ENCODE measurements around the gene SUPT20HL1.
"Not testable (repeated sequence)": the region's sequence is repeated elsewhere in the genome, so short reads cannot be mapped to it uniquely, and the experiment has no call there.

The SUPT20HL1 gene

DNA sequence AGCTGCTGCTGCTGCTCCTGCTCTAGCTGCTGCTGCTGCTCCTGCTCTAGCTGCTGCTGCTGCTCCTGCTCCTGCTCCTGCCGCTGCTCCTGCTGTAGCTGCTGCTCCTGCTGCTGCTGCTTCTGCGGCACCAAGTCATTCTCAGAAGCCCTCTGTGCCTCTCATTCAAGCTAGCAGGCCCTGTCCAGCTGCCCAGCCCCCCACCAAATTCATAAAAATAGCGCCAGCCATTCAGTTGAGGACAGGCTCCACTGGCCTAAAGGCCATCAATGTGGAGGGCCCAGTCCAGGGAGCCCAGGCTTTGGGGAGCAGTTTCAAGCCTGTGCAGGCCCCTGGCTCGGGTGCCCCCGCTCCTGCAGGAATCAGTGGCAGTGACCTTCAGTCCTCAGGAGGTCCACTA is 3.9 kb downstream of the SUPT20HL1 start:
- no peak for DNase-seq

- no peak for DNase-seq
These were observed 4.6 kb downstream of the SUPT20HL1 start for GRCh38 chrX:24364851-24365538.

- DNase-seq: not testable (repeated sequence)
These were observed 6.4 kb downstream of the SUPT20HL1 start for GRCh38 chrX:24366762-24367400.

GRCh38 chrX:24369816-24370215 is 9.4 kb downstream of the SUPT20HL1 start:
- no peak for DNase-seq

GRCh38 chrX:24371391-24371972 is 11.0 kb downstream of the SUPT20HL1 start:
- DNase-seq: peak; percentile 23

DNA sequence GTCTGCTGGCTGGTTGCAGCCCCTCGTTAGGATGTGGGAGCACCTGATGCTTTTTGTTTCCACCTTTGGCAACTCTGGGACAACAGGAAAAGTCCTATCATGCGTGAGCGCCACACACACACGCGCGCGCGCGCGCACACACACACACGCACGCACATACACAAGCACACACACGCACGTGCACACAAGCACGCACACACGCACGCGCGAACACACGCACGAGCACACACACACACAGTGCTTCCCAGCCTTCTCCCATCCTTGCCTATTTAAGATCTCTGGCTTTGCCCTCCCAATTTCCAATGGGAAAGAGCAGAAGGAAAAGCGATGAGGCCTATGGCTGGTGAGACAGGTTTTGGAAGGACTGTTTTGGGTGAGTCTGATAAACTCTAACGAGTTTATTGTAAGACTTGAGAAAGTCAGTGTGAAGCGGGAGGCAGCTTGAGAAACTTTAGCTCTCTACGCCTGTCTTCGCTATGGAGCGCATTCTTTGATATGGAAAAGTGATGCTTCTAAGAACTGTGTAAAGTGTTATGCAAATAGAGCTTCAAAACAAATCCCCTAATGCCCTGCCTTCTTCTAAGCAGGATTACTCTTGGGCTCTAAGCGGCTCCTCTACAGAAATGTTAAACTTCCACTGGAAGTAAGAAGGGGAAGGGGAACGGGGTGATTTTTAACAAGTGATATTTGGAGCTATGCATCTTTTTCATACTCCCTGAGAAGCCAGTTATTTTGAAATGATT is 11.8 kb downstream of the SUPT20HL1 start:
- no peak for DNase-seq

DNA sequence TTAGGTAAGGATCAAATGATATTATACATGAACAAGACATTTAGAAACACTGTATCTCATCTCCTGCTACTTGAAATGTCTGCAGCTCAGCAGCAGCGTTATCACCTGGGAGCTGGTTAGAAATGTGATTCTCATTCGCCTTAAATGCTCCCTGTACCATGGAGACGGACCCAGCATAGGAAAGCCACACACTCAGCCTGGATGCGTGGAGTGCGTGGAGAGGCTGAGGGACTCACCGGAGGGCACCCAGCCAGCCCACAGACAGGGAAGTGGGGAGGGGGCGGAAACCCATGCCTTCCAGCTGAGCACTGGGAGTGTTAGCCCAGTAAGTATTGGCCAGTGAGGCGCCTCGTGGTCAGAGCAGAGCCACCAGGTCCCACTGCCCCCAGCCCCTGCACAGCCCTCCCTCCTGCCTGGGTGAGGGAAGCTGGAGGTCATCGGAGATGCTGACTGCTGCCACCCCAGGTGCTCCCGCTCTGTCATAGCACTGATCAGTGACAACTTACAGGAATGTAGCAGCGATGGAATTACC is 15.2 kb downstream of the SUPT20HL1 start:
- DNase-seq: no peak

DNA sequence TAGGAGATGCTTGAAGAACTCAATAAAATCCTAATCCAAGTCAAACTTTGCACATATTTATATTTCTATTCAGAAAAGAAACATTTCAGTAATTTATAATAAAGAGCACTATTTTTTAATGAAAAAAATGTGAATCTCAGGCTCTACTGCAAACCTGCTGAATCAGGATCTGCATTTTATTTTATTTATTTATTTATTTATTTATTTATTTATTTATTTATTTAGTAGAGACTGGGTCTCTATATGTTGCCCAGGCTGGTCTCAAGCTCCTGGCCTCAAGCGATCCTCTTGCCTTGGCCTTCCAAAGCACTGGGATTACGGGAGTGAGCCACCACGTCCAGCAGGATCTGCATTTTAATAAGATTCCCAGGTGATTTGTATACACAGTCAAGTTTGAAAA is 16.0 kb downstream of the SUPT20HL1 start:
- DNase-seq: no peak

DNA sequence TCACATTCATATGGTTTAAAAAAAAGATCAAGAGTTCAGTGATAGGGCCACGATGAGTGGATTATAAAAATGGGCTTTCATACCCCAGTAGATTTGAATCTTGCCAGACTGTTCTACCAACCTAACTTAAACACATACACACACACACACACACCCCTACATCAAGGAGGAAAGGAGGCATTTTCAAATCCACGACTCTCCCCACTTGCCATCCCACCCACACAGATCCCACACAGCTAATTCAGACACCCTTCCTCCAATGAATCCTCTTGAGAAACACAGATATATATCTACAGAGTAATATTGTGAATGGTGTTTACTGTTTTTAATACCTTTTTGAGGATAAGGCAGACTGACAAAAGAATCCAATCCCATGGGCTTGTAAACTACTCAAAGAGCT is 16.8 kb downstream of the SUPT20HL1 start:
- DNase-seq: no peak

DNA sequence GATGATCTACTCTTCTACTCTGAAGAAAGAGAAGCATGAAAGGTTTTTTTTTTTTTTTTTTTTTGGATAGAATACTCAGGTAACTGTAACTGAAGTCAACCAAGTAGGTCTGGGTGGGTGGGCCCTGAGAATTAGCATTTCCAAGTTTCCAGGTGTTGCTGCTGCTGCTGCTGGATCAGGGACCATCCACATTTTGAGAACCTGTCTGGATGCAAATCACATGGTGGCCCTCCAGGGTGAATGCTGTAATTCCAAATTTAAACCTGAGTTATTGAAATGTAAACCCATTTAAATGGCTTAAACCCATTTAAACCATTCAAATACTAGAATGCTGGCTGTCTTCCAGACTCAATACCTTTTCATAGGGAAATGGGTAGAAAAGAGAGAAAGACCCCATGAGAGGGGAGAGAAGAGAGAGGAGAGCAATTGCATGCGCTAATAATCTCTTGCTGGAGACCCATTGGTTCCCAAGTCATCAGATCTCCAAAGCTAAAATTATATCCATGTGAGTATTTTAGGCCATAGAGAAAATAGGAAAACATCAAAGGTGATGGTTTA is 17.6 kb downstream of the SUPT20HL1 start:
- DNase-seq: no peak

GRCh38 chrX:24378706-24379105 is 18.3 kb downstream of the SUPT20HL1 start:
- no peak for DNase-seq

DNA sequence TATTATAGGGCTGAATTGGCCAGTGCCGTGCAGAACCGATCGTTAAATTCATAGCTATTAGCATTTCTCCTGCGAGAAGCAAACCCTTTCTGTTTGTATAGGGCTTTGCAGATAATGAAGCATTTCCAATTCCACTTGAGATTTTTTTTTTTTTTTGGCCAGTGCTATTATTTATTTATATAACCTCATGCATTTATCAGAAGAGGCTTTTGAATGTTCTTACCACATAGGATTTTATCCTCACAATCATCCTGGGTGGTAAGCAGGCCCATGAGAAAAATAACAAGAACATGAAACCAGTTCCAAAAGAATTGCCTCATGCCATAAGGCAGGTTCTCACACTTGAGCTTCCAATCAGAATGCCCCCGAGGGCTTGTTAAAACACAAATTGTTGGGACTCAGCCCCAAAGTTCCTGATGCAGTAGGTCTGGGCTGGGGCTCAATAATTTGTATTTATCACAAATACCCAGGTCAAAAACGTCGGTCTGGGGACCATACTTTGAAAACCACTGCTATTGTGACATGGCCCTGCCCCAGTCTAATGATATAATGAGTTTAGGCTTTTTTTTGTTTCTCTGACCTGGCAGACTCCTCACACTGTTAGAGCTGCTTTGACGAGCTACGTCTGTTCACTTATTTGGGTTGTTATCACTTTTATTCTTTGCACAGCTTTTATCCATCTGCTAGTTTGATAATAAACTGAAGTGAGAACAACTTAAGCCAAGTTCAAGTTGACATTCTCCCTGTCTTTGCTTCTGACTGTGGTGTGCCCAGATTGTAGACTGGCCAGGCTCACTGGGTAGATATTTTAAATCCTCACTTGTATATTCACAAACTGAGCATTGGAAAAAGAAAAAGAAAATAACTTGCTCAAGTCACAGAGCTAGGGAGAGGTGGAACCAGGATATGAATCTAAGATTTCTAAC is 20.1 kb downstream of the SUPT20HL1 start:
- no peak for DNase-seq

- not testable (repeated sequence) for DNase-seq
These were observed 21.9 kb downstream of the SUPT20HL1 start for GRCh38 chrX:24382315-24382714.

DNA sequence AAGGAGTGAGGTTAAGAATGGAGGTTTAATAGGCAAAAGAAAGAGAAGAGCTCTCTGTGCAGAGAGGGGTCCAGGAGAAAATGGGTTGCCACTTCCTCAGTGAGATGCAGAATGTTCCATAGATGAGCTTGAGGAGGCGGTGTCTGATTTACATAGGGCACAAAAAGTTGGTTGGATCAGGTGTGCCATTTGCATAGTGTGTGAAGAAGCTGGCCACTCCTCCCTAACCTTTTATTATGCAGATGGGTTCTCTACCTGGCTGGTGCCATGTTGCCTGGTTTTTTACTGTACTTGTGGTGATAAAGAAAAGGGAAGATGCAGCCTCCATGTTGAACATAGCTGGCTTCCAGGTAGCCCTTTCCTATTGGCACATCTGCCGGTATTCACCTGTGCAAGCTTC is 27.3 kb downstream of the SUPT20HL1 start:
- DNase-seq: no peak

DNA sequence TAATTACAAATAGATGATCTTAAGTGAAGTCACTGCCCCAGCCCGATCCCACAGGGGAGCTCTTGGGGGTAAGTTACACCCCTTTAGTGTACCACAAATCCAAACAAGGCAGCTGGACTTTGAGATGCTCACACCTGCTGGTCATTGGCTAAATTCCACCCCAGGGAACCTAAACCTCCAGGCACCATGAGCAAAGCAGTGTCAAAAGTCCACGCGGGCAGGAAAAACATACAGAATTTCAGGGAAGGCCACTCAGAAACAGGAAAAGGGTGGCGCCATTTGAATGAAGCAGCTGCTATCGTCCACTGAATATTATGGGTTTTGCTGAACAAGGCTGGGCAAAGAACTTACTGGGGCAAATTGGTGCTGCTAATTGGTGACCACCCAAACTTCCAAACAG is 30.9 kb downstream of the SUPT20HL1 start:
- DNase-seq: no peak

DNA sequence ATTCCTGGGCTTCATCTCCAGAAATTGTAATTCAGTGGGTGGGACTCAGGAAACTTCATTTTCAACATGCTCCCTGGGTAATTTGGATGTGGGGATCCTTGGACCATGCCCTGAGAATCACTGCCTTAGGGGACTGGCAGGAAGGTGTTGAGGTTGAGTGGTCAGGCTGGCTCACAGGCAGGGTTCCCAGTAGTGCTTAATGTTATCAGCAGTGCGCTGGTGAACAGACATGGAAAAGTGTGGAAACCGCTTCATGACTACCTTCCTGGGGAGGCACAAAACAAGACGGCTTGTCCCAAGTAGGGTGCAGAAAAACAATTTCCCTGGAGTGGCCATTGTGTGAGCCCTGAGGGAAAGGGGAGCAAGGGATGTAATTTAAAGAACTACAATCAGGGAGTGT is 31.4 kb downstream of the SUPT20HL1 start:
- DNase-seq: no peak

DNA sequence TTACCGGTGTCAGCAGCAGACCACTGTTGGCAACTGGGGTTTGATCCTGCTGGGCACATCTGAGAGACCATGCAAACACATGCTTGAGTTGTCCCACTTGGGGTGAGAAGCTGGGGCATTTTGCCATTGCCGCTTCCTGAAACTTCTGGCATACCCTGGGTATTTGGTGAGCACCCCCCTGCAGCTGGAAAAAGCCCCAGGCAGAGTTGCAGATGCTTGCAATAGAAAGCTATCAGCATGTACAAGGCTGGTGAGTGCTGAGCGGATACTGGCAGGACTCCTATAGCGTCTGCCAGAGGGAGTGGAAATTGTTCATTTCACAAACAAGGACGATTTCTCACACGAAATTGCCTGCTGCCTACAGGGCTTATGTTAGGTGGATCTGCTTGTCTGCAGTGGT is 32.3 kb downstream of the SUPT20HL1 start:
- no peak for DNase-seq

GRCh38 chrX:24395775-24396174 is 35.3 kb downstream of the SUPT20HL1 start:
- no peak for DNase-seq

DNA sequence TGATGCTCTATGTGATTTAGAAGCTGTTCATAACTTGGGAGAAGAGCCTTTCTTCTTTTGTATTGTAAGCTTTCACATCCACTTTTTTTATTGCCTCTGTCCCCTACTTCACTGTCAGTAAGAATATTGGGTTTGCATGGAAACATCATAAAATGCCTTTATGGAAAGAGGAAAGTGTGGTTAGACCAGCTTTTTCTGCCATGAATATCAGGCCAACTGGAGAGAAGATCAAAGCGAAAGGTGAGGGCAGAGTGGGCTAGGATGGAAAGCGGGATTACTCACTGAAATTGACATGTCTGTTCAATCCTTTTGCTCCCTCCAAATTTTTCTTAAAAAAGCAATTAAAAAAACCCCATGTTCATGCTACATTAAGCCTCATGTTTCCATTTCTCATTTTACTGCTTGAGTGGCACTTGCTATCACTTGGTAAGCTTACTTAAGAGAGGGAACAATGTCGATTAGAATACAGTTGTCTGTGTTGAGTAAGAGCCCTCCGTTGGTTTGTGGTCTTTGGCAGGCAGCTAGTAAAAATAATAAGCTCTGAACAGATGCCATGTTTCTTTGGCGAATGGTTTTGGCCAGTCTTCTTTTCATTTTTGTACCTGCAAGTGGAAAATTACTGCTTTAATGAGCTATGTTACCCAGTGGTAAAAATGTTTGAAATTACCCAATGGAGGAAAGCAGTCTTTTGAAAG is 35.9 kb downstream of the SUPT20HL1 start:
- no peak for DNase-seq

DNA sequence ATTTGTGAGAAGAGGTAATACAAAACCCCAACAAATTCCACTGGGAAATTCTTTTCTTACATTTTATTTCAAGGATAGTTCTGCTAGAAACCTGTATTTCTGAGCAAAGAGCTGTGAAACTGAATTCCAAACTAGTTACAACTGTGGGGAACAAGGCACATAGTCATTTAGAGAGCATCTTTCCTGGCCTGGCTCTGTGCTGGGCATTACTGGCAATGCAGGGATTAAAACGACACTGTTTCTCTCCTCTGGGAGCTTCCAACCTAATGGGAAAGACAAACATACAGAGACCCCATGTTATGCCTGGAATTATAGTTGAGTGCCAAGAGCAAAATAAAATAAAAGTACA is 36.5 kb downstream of the SUPT20HL1 start:
- no peak for DNase-seq

DNA sequence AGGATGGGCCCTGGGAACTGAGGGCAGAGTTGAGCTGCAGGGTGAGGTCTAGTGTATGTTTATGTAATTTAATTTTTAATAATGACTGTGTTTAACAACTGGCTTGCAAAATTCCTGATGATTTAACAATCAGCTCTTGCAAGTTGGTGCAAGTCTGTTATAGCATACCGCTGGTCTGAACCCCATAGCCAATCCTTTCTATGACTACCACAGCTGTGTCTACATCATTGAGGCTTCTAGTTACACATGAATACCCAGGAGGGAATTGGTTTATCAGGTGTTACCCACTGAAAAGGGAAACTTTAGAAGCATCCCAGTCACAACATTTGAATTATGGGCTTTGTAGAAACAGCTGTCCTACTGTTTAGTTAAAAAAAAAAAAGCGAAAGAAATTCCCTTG is 38.3 kb downstream of the SUPT20HL1 start:
- no peak for DNase-seq

DNA sequence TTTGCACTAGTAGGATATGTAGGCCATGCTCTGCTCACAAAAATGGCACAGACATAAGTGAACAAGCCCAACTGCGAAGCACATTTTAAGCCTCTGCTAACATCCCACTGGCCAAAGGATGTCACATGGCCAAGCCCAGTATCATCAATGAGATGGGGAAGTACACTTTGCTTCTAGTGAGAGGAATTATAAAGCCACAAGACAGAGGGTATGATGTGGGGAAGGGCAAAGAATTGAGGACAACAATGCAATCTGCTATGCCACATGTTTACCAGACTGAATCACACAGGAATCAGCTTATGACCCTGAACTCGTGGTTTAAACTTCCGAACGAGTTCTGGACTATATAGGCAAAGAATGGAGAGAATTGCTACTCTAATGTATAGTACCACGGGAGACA is 39.1 kb downstream of the SUPT20HL1 start:
- no peak for DNase-seq

Data from NCI-H524 treated with DMSO at 0.1 percent for 48 hours (cell line).